GM19025 (cell line): ENCODE data around the gene HTR1B.

Experiments
- ATAC-seq: cut with Tn5 transposase; IDR thresholded peaks from one replicate; pipeline ENCODE4 v1.9.1; 2021; ENCODE audit warnings: mild to moderate bottlenecking, low read depth, moderate library complexity; ENCODE audit not compliant: unreplicated experiment

The HTR1B gene

DNA sequence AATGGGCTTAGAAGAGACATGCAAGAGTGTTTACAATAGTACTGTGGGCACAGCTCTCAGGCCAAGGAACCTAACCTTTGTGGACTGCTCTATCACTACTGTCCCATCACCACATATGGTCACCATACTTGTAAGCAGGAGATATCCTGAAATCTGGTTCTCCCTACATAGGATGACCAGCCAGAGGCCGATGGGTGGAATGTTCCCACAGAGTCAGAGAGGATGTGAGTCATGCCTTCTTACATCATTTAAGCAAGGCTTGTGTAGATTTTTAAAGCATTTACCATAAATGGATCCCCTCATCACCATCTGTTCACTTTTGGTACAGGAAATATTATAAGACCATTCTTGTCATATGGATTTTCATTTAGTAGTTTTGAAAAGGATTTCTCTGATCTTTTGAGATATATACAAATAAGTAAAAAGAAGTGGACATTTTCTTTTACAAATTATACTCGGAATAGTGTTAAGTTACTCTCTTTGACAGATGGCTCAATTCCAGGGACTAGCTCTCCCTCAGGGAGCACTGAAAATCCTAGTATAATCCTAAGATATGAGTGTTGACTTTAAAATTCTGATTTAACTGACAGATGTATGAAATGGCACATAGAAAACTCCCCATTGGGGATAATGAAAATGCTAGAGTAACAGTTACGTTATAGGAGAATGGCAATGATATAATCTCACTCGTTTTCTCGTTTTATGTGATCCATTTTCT is 6.6 kb downstream of the HTR1B start:
- ATAC-seq: no peak

- no peak for ATAC-seq
These were observed 8.0 kb downstream of the HTR1B start for GRCh38 chr6:77455271-77455670.

GRCh38 chr6:77454386-77454785 is 8.9 kb downstream of the HTR1B start:
- ATAC-seq: no peak

GRCh38 chr6:77451466-77451865 is 11.8 kb downstream of the HTR1B start:
- ATAC-seq: no peak

- no peak for ATAC-seq
These were observed 12.4 kb downstream of the HTR1B start for GRCh38 chr6:77450924-77451323.

DNA sequence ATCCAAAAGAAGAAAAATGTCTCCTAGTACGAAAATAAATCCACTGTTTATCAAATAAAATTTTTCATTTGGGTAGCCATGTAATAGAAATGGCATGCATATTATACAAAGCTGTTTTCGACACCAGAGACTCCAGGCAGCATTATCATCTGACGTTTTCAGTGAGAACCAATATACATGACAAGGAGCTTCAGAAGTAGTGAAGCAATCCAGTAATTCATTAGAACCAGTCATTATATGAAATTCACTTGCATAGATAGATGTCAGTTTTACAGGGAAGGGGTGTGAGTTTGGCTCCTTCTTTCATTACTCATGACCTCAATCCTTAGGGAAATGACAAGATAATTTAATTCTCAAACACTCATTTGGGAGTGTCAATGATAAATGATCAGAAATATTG is 14.7 kb downstream of the HTR1B start:
- ATAC-seq: no peak

DNA sequence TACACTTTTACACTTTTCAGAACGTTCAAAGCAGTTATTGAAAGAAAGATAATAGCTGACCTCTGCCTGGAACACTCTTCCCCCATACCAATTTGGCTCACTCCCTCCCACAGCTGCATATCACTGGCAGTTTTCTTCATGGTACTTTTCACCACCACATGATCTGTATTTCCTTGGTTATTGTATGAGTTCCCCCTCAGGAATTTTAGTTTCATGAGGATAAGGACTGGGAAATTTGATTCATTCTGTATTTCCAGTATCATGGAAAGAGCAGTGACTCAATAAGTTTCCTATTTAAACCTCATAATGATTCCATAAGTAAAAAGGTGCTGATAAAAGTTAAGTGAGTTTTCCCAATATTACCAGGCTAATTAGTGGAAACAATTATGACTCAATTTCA is 16.0 kb downstream of the HTR1B start:
- no peak for ATAC-seq

DNA sequence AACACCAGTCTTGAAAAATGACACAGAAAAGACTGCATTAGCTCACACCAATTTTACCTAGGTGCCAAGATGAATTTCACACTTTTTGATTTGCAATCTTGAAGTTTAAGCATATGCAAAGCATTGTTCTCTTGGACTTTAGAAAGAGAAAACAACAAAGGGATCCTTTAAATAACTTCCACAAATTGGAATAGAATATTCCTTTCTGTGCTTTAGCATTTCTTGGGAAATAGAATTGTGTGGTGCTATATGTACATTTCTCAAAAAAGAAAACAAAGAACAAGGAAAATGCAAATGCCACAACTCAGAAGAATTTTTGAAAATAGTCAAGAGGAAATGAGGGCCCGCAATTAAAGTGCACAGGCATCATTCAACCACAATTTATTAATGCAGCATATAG is 17.0 kb downstream of the HTR1B start:
- no peak for ATAC-seq

DNA sequence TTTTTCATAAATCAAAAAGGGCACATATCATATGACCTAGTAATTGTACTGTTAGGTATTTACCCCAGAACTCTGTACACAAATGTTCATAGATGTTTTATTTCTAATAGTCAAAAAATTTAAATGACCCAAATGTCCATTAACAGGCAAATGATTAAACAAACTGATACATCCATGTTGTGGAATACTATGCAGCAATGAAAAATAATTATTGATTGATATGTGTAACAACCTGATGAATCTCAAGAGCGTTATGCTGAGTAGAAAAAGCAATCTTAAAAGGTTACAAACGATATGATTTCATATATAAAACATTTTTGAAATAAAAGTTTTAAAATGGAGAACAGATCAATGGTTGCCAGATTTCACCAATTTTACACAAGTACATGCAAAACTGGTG is 18.1 kb downstream of the HTR1B start:
- no peak for ATAC-seq

GRCh38 chr6:77440206-77440976 is 22.9 kb downstream of the HTR1B start:
- ATAC-seq: no peak

- no peak for ATAC-seq
These were observed 29.4 kb downstream of the HTR1B start for GRCh38 chr6:77433888-77434287.

GRCh38 chr6:77430504-77430903 is 32.8 kb downstream of the HTR1B start:
- ATAC-seq: no peak

DNA sequence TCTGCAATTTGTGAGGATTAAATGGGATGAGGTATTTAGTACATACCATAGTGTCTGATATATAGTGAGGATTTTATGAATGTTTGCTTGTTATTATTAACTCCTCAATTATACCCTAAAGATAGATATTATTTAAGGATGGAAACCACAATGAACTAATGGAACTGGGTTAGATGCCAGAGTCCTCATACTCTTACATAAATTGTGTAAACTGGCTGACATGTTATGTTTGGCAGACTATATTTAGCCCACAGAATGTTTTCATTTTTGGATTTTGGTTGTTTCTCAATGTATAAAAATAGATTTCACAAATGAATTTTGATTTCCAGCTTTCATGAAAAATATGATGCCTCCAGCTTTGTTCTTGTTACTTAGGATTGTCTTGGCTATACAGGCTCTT is 37.6 kb downstream of the HTR1B start:
- ATAC-seq: no peak

GRCh38 chr6:77425216-77425615 is 38.1 kb downstream of the HTR1B start:
- ATAC-seq: no peak

GRCh38 chr6:77424761-77425160 is 38.5 kb downstream of the HTR1B start:
- ATAC-seq: no peak

GRCh38 chr6:77416839-77417238 is 46.5 kb downstream of the HTR1B start:
- ATAC-seq: no peak

DNA sequence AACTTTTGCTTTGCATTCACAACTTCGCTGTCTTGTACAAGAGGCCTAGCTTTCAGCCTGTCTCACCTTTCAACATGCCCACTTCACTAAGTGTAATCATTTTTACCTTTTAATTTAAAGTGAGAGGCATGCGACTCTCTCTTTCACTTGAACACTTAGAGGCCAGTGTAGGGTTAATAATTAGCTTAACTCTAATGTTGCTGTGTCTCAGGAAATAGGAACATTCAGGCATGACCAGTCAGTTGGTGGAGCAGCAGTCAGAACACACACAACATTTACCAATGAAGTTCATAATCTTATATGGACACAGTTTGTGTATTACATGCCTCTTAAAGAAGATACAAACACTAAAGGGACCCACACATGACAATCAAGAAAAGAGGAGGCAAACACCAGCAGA is 47.6 kb downstream of the HTR1B start:
- no peak for ATAC-seq
